CD4-positive, alpha-beta T cell (primary cell): ENCODE measurements around the gene RUNX3. TPM values are rescaled to one million over a fixed set of nuclear protein-coding genes. Genes with fewer than 3 reads are reported as not detected.
A peak's percentile ranks its signal among the peaks of the same experiment; 100 is the strongest.

Source experiments
- ATAC-seq: fragments of 200-7000 bp; cut with Tn5 transposase; one replicate; pipeline ENCODE4 v1.10.0; 2022; ENCODE audit warnings: mild to moderate bottlenecking; ENCODE audit not compliant: poor library complexity
- CTCF ChIA-PET: fragments of 350-600 bp; sonication (Branson Sonifier 250); formaldehyde crosslinking; loops from one replicate; lab custom pipeline; 2021; ENCODE audit warnings: antibody characterized with exemption, inconsistent platforms; lab: Charles Lee
- POLR2A ChIA-PET: fragments of 350-600 bp; sonication (Branson Sonifier 250); formaldehyde crosslinking; loops from one replicate; lab custom pipeline; 2021; ENCODE audit warnings: antibody characterized with exemption, inconsistent platforms; lab: Charles Lee
- DNase-seq, 14 experiments: peaks; one replicate each; pipeline ENCODE4 v3.0.0-alpha.2; 2013 to 2020; ENCODE audit warnings: mixed read lengths in 2 of 14
- H3K27ac ChIP-seq, 2 donors: one replicate each; pipeline versions ENCODE4 v1.5.1 to v1.7.0; 2013; ENCODE audit warnings: low read length in 2 of 2, low read depth in 1 of 2, mild to moderate bottlenecking in 1 of 2
- H3K27me3 ChIP-seq, 2 experiments: 1 replicate in 1 of 2; 2 replicates in 1 of 2; pipeline versions ENCODE4 v1.6.1 to v1.7.0; 2013; ENCODE audit warnings: low read length in 2 of 2, control low read depth in 1 of 2, mild to moderate bottlenecking in 1 of 2, moderate library complexity in 1 of 2; ENCODE audit not compliant: insufficient read depth in 2 of 2, control insufficient read depth in 1 of 2
- H3K36me3 ChIP-seq: one replicate; pipeline ENCODE4 v1.6.1; 2013; ENCODE audit warnings: low read length, control low read depth; ENCODE audit not compliant: insufficient read depth
- H3K4me1 ChIP-seq: one replicate; pipeline ENCODE4 v1.6.1; 2013; ENCODE audit warnings: low read length, control low read depth; ENCODE audit not compliant: insufficient read depth
- H3K4me3 ChIP-seq: one replicate; pipeline ENCODE4 v1.5.1; 2013; ENCODE audit warnings: mild to moderate bottlenecking, low read length, moderate library complexity
- H3K9me3 ChIP-seq, 2 experiments: 1 replicate in 1 of 2; 2 replicates in 1 of 2; pipeline versions ENCODE4 v1.6.1 to v1.7.0; 2013; ENCODE audit warnings: low read length in 2 of 2, mild to moderate bottlenecking in 2 of 2, control low read depth in 1 of 2, moderate library complexity in 1 of 2; ENCODE audit not compliant: control insufficient read depth in 1 of 2, insufficient read depth in 1 of 2
- H3K27ac Mint-ChIP-seq: one replicate; pipeline ENCODE4 v1.8.0; 2020; ENCODE audit warnings: mixed read lengths
- H3K27me3 Mint-ChIP-seq: one replicate; pipeline ENCODE4 v1.8.0; 2021; ENCODE audit warnings: mixed read lengths
- H3K36me3 Mint-ChIP-seq: one replicate; pipeline ENCODE4 v1.8.0; 2021; ENCODE audit warnings: low read depth, mixed read lengths
- H3K4me1 Mint-ChIP-seq: one replicate; pipeline ENCODE4 v1.8.0; 2021; ENCODE audit warnings: low read depth, mixed read lengths
- H3K4me3 Mint-ChIP-seq: one replicate; pipeline ENCODE4 v1.8.0; 2020; ENCODE audit warnings: mild to moderate bottlenecking, mixed read lengths
- H3K9me3 Mint-ChIP-seq: one replicate; pipeline ENCODE4 v1.8.0; 2020; ENCODE audit warnings: mixed read lengths
- CTCF ChIP-seq: fragments of 200-600 bp; IDR thresholded peaks from one replicate; pipeline ENCODE4 v1.8.0; 2022; ENCODE audit warnings: antibody characterized with exemption, mild to moderate bottlenecking
- intact Hi-C, 2 experiments: fragments of 100-400 bp; cut with DNase I in 1 of 2; cut with micrococcal nuclease in 1 of 2; formaldehyde crosslinking; loops; one replicate each; pipeline versions ENCODE4 v1.15.1 to v1.9.0; 2023 to 2025; cut with DNase I, micrococcal nuclease
- total RNA-seq, 174 experiments: library from RNA in 2 of 174; stranded (reverse) in 2 of 174; gene quantifications; one replicate each; pipeline ENCODE4 v1.2.3 and lab custom pipeline; 2021 to 2026

Gene RUNX3
- total RNA-seq, 2 experiments from 2014 or later = 202 to 209 TPM

GRCh38 chr1:24966121-24966723, 36.1 kb upstream of the RUNX3 start:
- H3K4me3 Mint-ChIP-seq = peak overlapping the region; percentile 30
- H3K27me3 ChIP-seq = no peaks in the 10 kb centered on the region
- DNase-seq = peak in 2 of 14 experiments; percentile 42 to 54
- H3K4me1 Mint-ChIP-seq = peaks cover 75% of the 10 kb centered on the region
- no peaks in the 10 kb centered on the region for H3K36me3 Mint-ChIP-seq
- ChIA-PET POLR2A (interaction anchor here (1.4 to 5.0 kb wide), 4 partner anchors 14 to 56 kb away, joined by 3 to 59 read pairs (median 16); no protein-coding TSS in a partner anchor), CTCF (interaction anchor here (0.9 to 1.6 kb wide), 3 partner anchors 36 to 136 kb away, joined by 3 to 4 read pairs (median 3); no protein-coding TSS in a partner anchor)
- H3K36me3 ChIP-seq = no peaks in the 10 kb centered on the region
- peak overlapping the region; percentile 88 for H3K27ac Mint-ChIP-seq
- TF ChIP-seq CTCF = no peak
- H3K27ac ChIP-seq = no peak overlapping the region
- peaks cover 81% of the 10 kb centered on the region for H3K4me1 ChIP-seq
- no peak for ATAC-seq
- no peak overlapping the region for H3K4me3 ChIP-seq
- H3K9me3 Mint-ChIP-seq = no peaks in the 10 kb centered on the region
- no peaks in the 10 kb centered on the region for H3K27me3 Mint-ChIP-seq
- intact Hi-C loops = no loop called here
- no peaks in the 10 kb centered on the region for H3K9me3 ChIP-seq

DNA sequence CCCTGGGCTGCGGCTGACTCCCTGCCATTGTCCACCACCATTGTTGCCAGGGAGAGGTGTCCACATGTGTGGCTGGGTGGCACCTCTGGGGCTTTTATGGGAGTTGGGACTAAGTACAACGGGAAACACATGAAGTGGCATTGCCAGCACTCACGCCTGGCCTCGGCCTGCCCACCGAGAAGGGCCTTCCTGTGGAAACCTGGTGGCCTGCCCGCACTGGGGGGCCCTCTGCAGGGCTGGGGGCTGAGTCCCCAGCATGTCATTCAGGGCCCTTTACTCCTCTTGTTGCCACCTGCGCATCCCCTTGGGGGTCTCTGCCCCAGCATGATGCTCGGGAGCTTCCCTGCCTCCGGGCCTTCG, 35.5 kb upstream of the RUNX3 start:
- Mint-ChIP-seq H3K27ac (peak overlapping the region; percentile 88), H3K36me3 (no peaks in the 10 kb centered on the region), H3K4me3 (peak overlapping the region; percentile 48), H3K9me3 (no peaks in the 10 kb centered on the region), H3K27me3 (no peaks in the 10 kb centered on the region), H3K4me1 (peaks cover 69% of the 10 kb centered on the region)
- peak overlapping the region; percentile 75 to 85 for H3K27ac ChIP-seq
- peaks cover 80% of the 10 kb centered on the region for H3K4me1 ChIP-seq
- peak overlapping the region; percentile 55 for H3K4me3 ChIP-seq
- H3K9me3 ChIP-seq = no peaks in the 10 kb centered on the region
- CTCF ChIA-PET = interaction anchor here (1.0 to 3.2 kb wide), 5 partner anchors 10 to 72 kb away, joined by 3 to 31 read pairs (median 4); no protein-coding TSS in a partner anchor
- H3K27me3 ChIP-seq = no peaks in the 10 kb centered on the region
- intact Hi-C loops = loop anchor here (1.0 to 2.0 kb wide), 5 partner anchors 15 to 72 kb away; no protein-coding TSS in a partner anchor
- TF ChIP-seq CTCF = no peak
- no peak for DNase-seq
- POLR2A ChIA-PET = interaction anchor here (0.8 to 5.0 kb wide), 18 partner anchors 9 to 267 kb away, joined by 3 to 59 read pairs (median 5); partner anchors contain the start of genes RUNX3 and SYF2
- ATAC-seq = no peak
- H3K36me3 ChIP-seq = no peaks in the 10 kb centered on the region

DNA sequence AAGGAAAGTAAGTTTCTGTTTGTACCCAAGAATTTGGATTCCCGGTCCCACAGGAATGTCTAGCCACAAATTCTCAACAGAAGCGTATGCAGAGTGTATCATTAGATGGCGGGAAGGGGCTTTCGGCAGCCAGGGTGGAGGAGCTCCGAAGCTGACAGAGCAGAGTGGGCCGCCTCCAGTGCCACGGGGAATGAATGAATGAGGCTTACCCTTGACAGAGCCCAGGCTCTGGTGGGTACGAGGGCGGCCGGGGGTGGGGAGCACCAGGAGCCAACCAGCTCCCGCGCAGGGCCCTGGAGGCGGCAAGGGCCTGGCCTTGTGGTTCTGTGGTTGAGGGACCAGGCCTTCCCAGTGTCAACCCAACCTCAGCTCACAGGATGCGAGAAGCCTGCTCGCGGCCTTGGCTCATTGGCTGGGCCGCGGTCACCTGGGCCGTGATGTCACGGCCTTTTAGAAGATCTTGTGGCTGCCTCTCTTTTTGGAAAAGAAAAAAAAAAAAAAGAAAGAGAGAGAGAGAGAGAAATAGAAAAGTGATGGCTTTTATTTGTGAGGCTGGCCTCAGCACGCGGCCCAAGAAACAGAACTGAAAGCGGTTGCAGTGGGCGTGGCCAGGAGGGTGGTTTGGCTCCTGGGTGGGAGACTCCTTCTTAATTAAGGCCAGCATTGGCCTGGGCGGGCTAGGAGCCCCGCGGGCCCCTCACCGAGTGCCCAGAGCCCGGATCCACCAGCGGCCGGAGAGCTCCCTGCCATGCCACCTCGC, 34.9 kb upstream of the RUNX3 start:
- ChIA-PET POLR2A (interaction anchor here (0.6 to 5.0 kb wide), 23 partner anchors 9 to 777 kb away, joined by 3 to 59 read pairs (median 4); partner anchors contain the start of genes RUNX3 and SYF2), CTCF (interaction anchor here (0.8 to 3.2 kb wide), 9 partner anchors 9 to 72 kb away, joined by 3 to 31 read pairs (median 4); partner anchors contain the start of gene RUNX3)
- H3K4me3 ChIP-seq = peak overlapping the region; percentile 55
- H3K4me1 Mint-ChIP-seq = peaks cover 63% of the 10 kb centered on the region
- DNase-seq = peak; percentile 68 to 97 (median 80)
- H3K27ac ChIP-seq = peak overlapping the region; percentile 75 to 85
- peak overlapping the region; percentile 88 for H3K27ac Mint-ChIP-seq
- H3K27me3 Mint-ChIP-seq = no peaks in the 10 kb centered on the region
- H3K9me3 Mint-ChIP-seq = no peaks in the 10 kb centered on the region
- no peaks in the 10 kb centered on the region for H3K36me3 ChIP-seq
- no peaks in the 10 kb centered on the region for H3K36me3 Mint-ChIP-seq
- ATAC-seq = peak; percentile 93
- peak overlapping the region; percentile 79 for H3K4me3 Mint-ChIP-seq
- peaks cover 76% of the 10 kb centered on the region for H3K4me1 ChIP-seq
- TF ChIP-seq CTCF = no peak
- H3K9me3 ChIP-seq = no peaks in the 10 kb centered on the region
- no peaks in the 10 kb centered on the region for H3K27me3 ChIP-seq
- intact Hi-C loops = loop anchor here (1.0 to 5.0 kb wide), 6 partner anchors 16 to 137 kb away; no protein-coding TSS in a partner anchor
